Measurements from ENCODE around the gene FSD1L.
A peak's percentile ranks its signal among the peaks of the same experiment; 100 is the strongest.

DNA sequence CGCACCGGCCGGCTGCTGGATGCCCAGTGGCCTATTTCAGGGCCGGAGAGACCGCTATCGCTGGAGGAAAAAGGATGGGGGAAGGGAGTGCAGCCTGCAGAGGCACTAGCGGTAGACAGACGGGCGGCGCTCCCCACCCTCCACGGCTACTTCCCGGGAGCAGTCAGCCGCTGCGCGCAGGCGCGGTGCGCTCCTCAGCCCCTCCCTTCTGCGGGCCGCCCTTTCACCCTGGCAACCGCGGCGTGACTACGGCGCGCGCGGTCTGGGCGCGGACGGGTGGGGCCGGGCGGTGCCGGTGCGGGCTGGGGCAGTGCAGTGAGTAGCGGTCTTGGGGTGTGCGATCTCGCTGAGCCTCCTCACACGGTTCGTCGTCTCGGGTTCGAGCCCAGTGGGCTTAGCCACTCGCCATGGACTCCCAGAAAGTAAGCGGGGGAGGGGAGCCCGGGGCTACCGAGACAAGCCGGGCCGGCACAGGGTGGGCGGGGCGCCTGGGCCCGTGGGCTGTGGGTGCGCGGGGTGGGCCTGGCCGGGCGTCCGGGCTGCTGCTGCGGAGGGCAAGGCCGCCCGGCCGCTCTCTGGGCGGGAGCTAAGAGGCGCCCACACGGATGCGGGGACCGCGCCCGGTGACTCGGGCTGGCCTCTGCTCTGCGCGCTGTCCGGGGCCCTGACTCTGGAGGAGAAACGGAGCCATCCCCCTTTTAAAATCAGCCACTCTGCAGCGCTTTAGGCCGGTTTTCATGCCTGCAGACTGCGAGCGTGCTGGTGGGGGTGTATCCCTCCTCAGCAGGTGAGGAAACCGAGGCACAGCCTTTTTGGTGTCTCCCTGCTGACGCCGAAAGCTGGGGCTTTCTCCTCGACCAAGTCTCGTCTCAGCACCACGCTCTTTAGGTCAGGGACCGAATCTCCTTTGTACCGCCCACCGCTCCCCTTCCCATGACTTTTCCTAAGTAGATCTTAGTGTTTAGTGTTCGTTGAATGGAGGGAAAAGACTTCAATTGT lies at the start of gene FSD1L:
- TF ChIP-seq, protein P1, sequence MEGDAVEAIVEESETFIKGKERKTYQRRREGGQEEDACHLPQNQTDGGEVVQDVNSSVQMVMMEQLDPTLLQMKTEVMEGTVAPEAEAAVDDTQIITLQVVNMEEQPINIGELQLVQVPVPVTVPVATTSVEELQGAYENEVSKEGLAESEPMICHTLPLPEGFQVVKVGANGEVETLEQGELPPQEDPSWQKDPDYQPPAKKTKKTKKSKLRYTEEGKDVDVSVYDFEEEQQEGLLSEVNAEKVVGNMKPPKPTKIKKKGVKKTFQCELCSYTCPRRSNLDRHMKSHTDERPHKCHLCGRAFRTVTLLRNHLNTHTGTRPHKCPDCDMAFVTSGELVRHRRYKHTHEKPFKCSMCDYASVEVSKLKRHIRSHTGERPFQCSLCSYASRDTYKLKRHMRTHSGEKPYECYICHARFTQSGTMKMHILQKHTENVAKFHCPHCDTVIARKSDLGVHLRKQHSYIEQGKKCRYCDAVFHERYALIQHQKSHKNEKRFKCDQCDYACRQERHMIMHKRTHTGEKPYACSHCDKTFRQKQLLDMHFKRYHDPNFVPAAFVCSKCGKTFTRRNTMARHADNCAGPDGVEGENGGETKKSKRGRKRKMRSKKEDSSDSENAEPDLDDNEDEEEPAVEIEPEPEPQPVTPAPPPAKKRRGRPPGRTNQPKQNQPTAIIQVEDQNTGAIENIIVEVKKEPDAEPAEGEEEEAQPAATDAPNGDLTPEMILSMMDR (IDR thresholded peaks at IDR 0.05): peak; percentile 13
- TF ChIP-seq EZH2phosphoT487 (IDR thresholded peaks at IDR 0.05): no peak

Data from neural progenitor cell (in vitro differentiated cells).